PFSK-1 (cell line): Measurements from ENCODE around the gene C9orf72.

Experiments used
- POLR2AphosphoS5 ChIP-seq: IDR thresholded peaks from 2 replicates; pipeline ENCODE4 v1.6.1; 2012; ENCODE audit warnings: low read depth, mild to moderate bottlenecking, control low read depth, low read length, moderate library complexity
- SIN3A ChIP-seq: IDR thresholded peaks from 2 replicates; pipeline ENCODE4 v1.6.1; 2012; ENCODE audit warnings: mild to moderate bottlenecking, low read length, moderate library complexity, borderline replicate concordance; ENCODE audit not compliant: insufficient read depth

GRCh38 chr9:27506981-27507380 is 66.3 kb downstream of the C9orf72 start:
- TF ChIP-seq POLR2AphosphoS5 (no peak), SIN3A (no peak)
